NB4 (cell line): Measurements from ENCODE around the gene SOBP.

Experiments used
- DNase-seq: peaks from one replicate; pipeline ENCODE4 v3.0.0; 2010; ENCODE audit warnings: low read depth
- H3K4me3 ChIP-seq: one replicate; pipeline ENCODE4 v1.5.1; 2011; ENCODE audit warnings: mild to moderate bottlenecking, low read depth, low read length, moderate library complexity
- MYC ChIP-seq: IDR thresholded peaks from 2 replicates; pipeline ENCODE4 v1.6.1; 2011; ENCODE audit warnings: low read depth, low read length
- POLR2A ChIP-seq: IDR thresholded peaks from 2 replicates; pipeline ENCODE4 v1.6.1; 2011; ENCODE audit warnings: mild to moderate bottlenecking; ENCODE audit not compliant: insufficient read length; ENCODE audit errors: extremely low read depth
- TF ChIP-seq, protein P1 (sequence below): IDR thresholded peaks from one replicate; pipeline ENCODE4 v1.5.1; 2012; ENCODE audit warnings: low read depth, low read length
- TF ChIP-seq, protein P2 (sequence below): IDR thresholded peaks from 2 replicates; pipeline ENCODE4 v1.6.1; 2011; ENCODE audit warnings: low read depth, low read length

The SOBP gene

DNA sequence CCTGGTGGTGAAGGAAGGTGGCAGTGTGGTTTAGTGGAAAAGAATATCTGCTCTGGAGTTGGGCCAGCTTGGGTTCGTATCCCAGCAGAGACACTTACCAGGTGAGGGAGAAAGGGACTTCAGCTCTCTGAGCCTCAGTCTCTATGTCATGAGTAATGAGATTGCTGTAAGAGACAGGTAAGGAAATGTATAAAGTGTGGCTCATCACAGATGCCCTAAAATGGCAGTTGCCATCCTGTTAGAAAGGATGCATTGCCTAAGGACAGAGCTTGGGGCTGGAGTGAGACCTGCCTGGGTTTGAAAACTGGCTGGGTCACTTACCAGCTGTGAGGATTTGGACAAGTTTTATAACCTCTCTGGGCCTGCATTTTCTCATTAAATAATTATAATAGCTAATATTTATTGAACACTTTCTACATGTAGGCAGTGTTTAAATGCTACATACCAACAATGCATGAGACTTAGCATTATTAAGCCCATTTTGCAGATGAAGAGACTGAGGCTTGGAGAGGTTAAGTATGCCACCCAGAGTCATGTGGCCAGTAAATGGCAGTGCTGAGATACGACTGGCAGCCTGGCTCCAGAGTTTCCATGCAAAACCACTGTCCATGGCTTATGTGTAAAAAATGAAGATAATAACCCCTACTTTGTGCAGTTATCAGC is 157.0 kb downstream of the SOBP start:
- TF ChIP-seq, protein P1, sequence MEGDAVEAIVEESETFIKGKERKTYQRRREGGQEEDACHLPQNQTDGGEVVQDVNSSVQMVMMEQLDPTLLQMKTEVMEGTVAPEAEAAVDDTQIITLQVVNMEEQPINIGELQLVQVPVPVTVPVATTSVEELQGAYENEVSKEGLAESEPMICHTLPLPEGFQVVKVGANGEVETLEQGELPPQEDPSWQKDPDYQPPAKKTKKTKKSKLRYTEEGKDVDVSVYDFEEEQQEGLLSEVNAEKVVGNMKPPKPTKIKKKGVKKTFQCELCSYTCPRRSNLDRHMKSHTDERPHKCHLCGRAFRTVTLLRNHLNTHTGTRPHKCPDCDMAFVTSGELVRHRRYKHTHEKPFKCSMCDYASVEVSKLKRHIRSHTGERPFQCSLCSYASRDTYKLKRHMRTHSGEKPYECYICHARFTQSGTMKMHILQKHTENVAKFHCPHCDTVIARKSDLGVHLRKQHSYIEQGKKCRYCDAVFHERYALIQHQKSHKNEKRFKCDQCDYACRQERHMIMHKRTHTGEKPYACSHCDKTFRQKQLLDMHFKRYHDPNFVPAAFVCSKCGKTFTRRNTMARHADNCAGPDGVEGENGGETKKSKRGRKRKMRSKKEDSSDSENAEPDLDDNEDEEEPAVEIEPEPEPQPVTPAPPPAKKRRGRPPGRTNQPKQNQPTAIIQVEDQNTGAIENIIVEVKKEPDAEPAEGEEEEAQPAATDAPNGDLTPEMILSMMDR, result no peak
- TF ChIP-seq POLR2A (no peak), MYC (no peak)
- TF ChIP-seq, protein P2, sequence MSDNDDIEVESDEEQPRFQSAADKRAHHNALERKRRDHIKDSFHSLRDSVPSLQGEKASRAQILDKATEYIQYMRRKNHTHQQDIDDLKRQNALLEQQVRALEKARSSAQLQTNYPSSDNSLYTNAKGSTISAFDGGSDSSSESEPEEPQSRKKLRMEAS, result no peak
- DNase-seq, result no peak
- no peak overlapping the region for H3K4me3 ChIP-seq

DNA sequence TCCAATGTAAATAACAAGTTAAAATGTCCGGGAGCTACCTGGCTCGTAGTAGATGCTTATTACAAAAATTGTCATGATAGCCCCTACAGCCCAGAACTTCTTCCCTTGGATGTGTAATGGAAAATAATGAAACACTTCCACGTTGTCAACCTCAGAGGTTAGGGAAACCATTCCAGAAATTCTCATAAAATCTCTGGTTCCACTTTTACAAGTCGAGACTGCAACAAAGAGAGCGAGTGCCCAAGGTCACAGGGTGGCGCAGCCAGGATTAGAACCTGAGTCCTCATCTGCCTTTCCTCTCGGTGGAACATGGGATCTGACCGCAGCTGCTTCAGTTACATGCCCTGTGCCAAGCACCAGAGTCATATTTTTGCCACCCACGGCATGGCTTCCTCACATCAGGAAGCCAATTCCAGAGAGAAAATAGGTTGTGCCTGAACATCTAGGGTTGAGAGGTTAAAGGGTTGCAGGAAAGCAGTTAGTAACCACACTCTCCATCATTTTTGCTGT is 157.6 kb downstream of the SOBP start:
- no peak for TF ChIP-seq MYC
- TF ChIP-seq, protein P1, result no peak
- TF ChIP-seq, protein P2, result no peak
- DNase-seq, result no peak
- no peak overlapping the region for H3K4me3 ChIP-seq

DNA sequence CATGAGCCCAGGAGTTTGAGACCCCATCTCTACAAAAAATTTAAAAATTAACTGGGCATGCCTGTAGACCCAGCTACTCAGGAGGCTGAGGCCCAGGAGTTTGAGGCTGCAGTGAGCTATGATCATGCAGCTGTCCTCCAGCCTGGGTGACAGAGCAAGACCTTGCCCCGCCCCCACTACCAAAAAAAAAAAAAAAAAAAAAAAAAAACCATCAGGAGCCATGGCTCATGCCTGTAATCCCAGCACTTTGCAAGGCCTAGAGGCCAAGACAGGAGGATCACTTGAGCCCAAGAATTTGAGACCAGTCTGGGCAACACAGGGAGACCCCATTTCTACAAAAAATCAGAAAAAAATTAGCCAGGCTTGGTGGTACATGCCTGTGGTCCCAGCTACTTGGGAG is 159.1 kb downstream of the SOBP start:
- no peak for DNase-seq
- TF ChIP-seq, protein P2, result no peak
- TF ChIP-seq, protein P1, result no peak
- no peak for TF ChIP-seq MYC
- no peak for TF ChIP-seq POLR2A
- no peak overlapping the region for H3K4me3 ChIP-seq

DNA sequence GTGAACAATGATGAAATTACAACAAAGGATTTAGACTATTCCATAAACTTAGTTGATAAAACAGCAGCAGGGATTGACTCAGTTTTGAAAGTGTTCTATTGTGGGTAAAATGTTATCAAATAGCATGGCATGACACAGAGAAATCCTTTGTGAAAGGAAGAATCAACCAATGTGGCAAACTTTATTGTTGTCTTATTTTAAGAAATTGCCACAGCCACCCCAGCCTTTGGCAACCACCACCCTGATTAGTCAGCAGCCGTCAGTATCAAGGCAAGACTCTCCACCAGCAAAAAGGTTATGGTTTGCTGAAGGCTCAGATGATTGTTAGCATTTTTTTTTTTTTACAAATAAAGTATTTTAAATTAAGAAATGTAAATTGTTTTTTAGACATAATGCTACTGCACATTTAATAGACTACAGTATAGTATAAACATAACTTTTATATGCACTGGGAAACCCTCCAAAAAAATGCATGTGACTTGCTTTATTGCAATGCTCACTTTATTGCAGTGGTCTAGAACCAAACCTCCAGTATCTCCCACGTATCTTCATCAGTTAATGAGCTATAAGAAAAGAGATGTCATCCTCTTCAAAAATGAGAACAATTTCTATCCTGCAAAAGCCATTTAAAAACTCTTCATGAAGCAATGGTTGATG is 162.7 kb downstream of the SOBP start:
- no peak for DNase-seq
- no peak overlapping the region for H3K4me3 ChIP-seq
- TF ChIP-seq, protein P2, result no peak
- TF ChIP-seq MYC (no peak), POLR2A (no peak)
- TF ChIP-seq, protein P1, result no peak

DNA sequence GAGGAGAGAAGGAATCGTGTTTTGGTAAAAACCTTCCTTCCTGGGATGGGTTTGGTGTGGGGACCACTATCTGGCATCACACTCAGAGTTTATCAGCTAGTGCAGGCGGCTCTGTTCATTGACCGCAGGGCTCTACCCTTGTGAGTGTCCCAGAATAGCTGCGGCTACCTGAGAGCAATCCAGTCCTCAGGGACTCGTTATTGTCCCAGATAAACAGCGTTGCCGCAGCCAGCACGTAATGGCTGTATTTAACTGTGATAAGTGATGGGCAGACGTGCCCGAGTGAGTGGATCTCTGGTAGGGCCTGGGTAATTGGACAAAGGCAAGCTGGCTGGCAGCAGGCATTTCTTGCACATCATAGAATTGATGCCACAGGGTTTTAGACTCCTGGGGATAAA is 163.3 kb downstream of the SOBP start:
- H3K4me3 ChIP-seq, result no peak overlapping the region
- DNase-seq, result no peak
- TF ChIP-seq, protein P2, result no peak
- no peak for TF ChIP-seq MYC
- TF ChIP-seq, protein P1, result no peak
- TF ChIP-seq POLR2A, result no peak
